ENCODE results near the gene MYL11. TPM values are rescaled to one million over a fixed set of nuclear protein-coding genes. Genes with fewer than 3 reads are reported as not detected.
"Not testable (repeated sequence)": the region's sequence is repeated elsewhere in the genome, so short reads cannot be mapped to it uniquely, and the experiment has no call there.

MYL11 gene
- total RNA-seq, 1 experiment from 2014 or later = not detected

GRCh38 chr16:30334473-30334989 lies 40.1 kb upstream of the MYL11 start:
- peaks cover 11% of the 10 kb centered on the region for H3K79me2 ChIP-seq (ENCODE audit: insufficient read depth, low read length)
- H3K36me3 ChIP-seq (ENCODE audit: control insufficient read depth in 1 of 2, insufficient read depth in 2 of 2, low read length in 2 of 2); H3K27me3 ChIP-seq (ENCODE audit: insufficient read depth, low read length); H4K20me1 ChIP-seq (ENCODE audit: insufficient read depth); H3K9me2 ChIP-seq (ENCODE audit: insufficient read depth); BruUV-seq (replicated peaks); intact Hi-C loops (cut with micrococcal nuclease); H3K9me3 ChIP-seq (ENCODE audit: control insufficient read depth in 1 of 2, insufficient read depth in 1 of 2, low read depth in 1 of 2, low read length in 2 of 2); H2AFZ ChIP-seq (ENCODE audit: low read depth, low read length, poor library complexity, severe bottlenecking): not testable (repeated sequence)
- CTCF ChIA-PET = interaction anchor here (1.1 kb wide), 2 partner anchors 36 to 222 kb away, joined by 3 to 4 read pairs; partner anchors contain the start of gene TBC1D10B
- POLR2A ChIA-PET = interaction anchor here (1.3 kb wide), 1 partner anchor 36 kb away, joined by 5 read pairs; the partner anchor contains the start of gene TBC1D10B
- RAD21 ChIA-PET (ENCODE audit: low non-redundant PET in 1 of 2, low total read pairs in 2 of 2, uncharacterized antibody in 2 of 2, unreplicated experiment in 2 of 2) = interaction anchor here in 1 of 2 experiments (0.6 kb wide), 1 partner anchor 73 kb away, joined by 5 read pairs; the partner anchor contains the start of gene ZNF771
- peak overlapping the region; percentile 49 to 63 for H3K4me3 ChIP-seq (replicated peaks in 1 of 2; ENCODE audit: low read depth in 1 of 2, low read length in 2 of 2)
- peak; percentile 55; the same call in 1 of the 2 replicates for TF ChIP-seq ZFX (IDR thresholded peaks at IDR 0.05)
- peaks cover 8 to 10% of the 10 kb centered on the region in 2 experiments; a peak in 3 of 4 replicates for H3K4me1 ChIP-seq (ENCODE audit: control insufficient read depth in 1 of 2, insufficient read depth in 2 of 2, low read length in 2 of 2)
- ATAC-seq (peak; percentile 95), DNase-seq (ENCODE audit: low read depth, low spot score) (peak; percentile 53)
- H3K27ac ChIP-seq (ENCODE audit: low read depth, low read length) = peak overlapping the region; percentile 92
- peak overlapping the region; percentile 65 for H3K4me2 ChIP-seq (ENCODE audit: low read length)
- H3K9ac ChIP-seq (ENCODE audit: low read length) = peak overlapping the region; percentile 70

- H4K20me1 ChIP-seq (ENCODE audit: insufficient read depth); BruUV-seq (replicated peaks); H2AFZ ChIP-seq (ENCODE audit: low read depth, low read length, poor library complexity, severe bottlenecking); H3K9me3 ChIP-seq (ENCODE audit: control insufficient read depth in 1 of 2, insufficient read depth in 1 of 2, low read depth in 1 of 2, low read length in 2 of 2); intact Hi-C loops (cut with micrococcal nuclease); H3K36me3 ChIP-seq (ENCODE audit: control insufficient read depth in 1 of 2, insufficient read depth in 2 of 2, low read length in 2 of 2); H3K27me3 ChIP-seq (ENCODE audit: insufficient read depth, low read length); H3K9me2 ChIP-seq (ENCODE audit: insufficient read depth): not testable (repeated sequence)
- RAD21 ChIA-PET (ENCODE audit: low non-redundant PET in 1 of 2, low total read pairs in 2 of 2, uncharacterized antibody in 2 of 2, unreplicated experiment in 2 of 2) = interaction anchor here in 1 of 2 experiments (0.6 kb wide), 1 partner anchor 73 kb away, joined by 5 read pairs; the partner anchor contains the start of gene ZNF771
- CTCF ChIA-PET = interaction anchor here (1.1 kb wide), 2 partner anchors 35 to 223 kb away, joined by 3 to 4 read pairs; partner anchors contain the start of gene TBC1D10B
- H3K4me3 ChIP-seq (replicated peaks in 1 of 2; ENCODE audit: low read depth in 1 of 2, low read length in 2 of 2) = peak overlapping the region; percentile 47 to 63
- peak; percentile 85 for ATAC-seq
- POLR2A ChIA-PET = interaction anchor here (1.2 to 1.3 kb wide), 2 partner anchors 36 to 73 kb away, joined by 5 read pairs; partner anchors contain the start of genes TBC1D10B and ZNF771
- TF ChIP-seq ELF1 (IDR thresholded peaks at IDR 0.05; ENCODE audit: borderline replicate concordance, low read depth) = 0 out of 2 replicates have a peak, but pooled peaks have one; percentile 21
- TF ChIP-seq POLR2AphosphoS5 (IDR thresholded peaks at IDR 0.05; ENCODE audit: low read depth, low read length) = peak; percentile 75
- peak; percentile 51 for TF ChIP-seq ZFX (IDR thresholded peaks at IDR 0.05)
- peak; percentile 27 for TF ChIP-seq POLR2A (IDR thresholded peaks at IDR 0.05; ENCODE audit: borderline replicate concordance, extremely low read depth, insufficient read depth, insufficient read length)
- H3K4me2 ChIP-seq (ENCODE audit: low read length) = peak overlapping the region; percentile 70
- peak; percentile 28 for DNase-seq (ENCODE audit: low read depth, low spot score)
- H3K9ac ChIP-seq (ENCODE audit: low read length) = peak overlapping the region; percentile 70
- H3K4me1 ChIP-seq (ENCODE audit: control insufficient read depth in 1 of 2, insufficient read depth in 2 of 2, low read length in 2 of 2) = peaks cover 8 to 10% of the 10 kb centered on the region in 2 experiments; a peak in 3 of 4 replicates
- H3K27ac ChIP-seq (ENCODE audit: low read depth, low read length) = peak overlapping the region; percentile 92
- H3K79me2 ChIP-seq (ENCODE audit: insufficient read depth, low read length) = peaks cover 11% of the 10 kb centered on the region
These were observed 39.5 kb upstream of the MYL11 start for GRCh38 chr16:30335028-30335597.
